Measurements from ENCODE around the gene PAPPA.

Gene PAPPA

DNA sequence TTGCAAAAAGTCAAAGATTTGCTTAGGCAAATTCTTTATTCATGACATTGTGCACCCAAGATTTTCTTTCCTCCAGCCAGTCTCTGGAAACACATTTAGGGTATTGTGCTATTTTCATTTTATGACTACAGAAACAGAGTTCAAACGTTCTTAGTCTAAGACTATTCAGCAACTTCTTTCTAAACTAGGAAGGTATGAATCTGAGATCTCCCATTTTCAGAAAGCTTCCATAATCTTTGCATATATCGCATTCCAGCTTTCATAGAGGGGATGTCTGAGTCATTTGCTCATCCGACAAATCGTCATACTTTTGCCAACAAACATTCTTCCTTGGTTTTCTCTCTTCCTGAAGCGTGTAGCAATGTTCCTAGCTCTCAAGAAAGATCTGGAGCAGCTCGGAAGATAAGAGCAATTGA is 1.6 kb upstream of the PAPPA start:
- no peak for DNase-seq (ENCODE audit: low spot score)

DNA sequence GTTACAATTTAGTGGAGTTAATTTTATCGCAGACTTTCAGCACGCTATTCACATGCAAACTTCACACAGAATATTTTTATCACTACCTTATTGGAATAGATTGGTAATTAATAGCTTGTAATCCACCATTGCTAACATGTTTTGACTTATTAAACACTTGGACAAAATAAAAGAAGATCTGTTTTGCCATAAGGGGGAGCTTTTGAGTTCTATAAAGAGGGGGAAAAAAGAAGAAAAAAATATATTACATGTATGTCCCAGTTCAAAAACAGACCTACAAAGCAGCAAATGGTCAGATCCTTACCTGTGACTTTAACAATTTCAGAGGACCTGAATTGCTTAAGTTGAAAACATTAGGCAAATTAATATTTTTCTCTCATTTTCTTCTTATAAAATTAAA is 1.2 kb upstream of the PAPPA start:
- DNase-seq (ENCODE audit: low spot score): no peak

GRCh38 chr9:116152941-116153764 is 438 bp upstream of the PAPPA start:
- DNase-seq (ENCODE audit: low spot score): no peak

- DNase-seq (ENCODE audit: low spot score): no peak
Observed at GRCh38 chr9:116154334-116154975, 864 bp downstream of the PAPPA start.

GRCh38 chr9:116154976-116155697 is 1.5 kb downstream of the PAPPA start:
- no peak for DNase-seq (ENCODE audit: low spot score)

- DNase-seq (ENCODE audit: low spot score): no peak
Observed at GRCh38 chr9:116155698-116156039, 2.1 kb downstream of the PAPPA start.

GRCh38 chr9:116156621-116157314 is 3.2 kb downstream of the PAPPA start:
- no peak for DNase-seq (ENCODE audit: low spot score)

DNA sequence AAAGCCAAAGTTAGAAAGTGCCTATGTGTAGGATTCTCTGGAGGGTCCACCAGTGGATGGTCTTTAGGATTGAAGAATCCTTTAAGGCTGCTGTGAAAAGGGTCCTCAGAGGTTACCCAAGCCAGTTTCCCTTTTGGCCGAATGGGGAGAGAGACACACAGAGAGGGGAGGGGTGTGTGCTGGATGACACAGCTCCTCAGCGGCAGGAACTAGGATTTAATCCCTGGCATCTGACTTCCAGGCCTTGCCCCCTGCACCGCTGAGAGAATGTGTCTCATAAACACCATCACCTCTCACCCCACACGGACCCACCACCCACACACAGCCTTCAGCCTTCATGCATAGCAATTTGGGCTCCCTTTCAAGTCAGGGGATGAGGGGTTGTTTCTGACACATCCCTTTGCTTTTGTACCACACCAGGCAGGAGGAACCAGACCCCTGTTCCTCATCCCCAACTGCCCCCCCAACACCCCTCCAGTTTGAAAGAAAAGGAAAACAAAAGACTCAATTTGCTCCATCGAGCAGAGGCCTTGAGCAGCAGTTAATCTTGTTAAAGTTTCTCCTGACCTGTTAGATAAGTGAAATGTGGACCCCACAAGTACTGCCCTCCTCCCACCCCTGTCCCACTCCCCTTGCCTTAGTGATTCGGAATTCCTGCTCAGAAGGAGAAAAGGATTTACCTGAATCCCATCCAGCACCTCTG is 4.0 kb downstream of the PAPPA start:
- no peak for DNase-seq (ENCODE audit: low spot score)

- DNase-seq (ENCODE audit: low spot score): no peak
Observed at GRCh38 chr9:116160676-116161571, 7.3 kb downstream of the PAPPA start.

- no peak for DNase-seq (ENCODE audit: low spot score)
Observed at GRCh38 chr9:116162241-116162781, 8.7 kb downstream of the PAPPA start.

GRCh38 chr9:116163293-116164055 is 9.9 kb downstream of the PAPPA start:
- DNase-seq (ENCODE audit: low spot score): no peak

DNA sequence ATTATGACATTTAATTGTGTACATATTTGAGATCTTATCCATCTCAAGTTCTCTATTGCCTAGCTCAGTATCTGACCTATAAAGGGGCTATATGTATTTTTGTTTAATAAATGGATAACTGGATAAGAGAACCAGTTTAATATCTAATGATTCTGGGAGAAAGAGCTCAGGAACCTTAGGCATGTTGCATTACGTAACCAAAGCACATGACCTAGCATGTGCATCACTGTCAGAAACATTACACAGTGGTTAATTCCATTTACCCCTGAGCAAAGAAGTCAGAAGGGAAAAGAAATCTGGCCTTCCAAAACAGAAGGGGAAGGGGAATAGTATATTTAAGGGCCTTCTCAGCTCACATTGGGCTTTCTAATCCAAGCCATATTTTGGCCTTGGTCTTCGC is 12.3 kb downstream of the PAPPA start:
- no peak for DNase-seq (ENCODE audit: low spot score)

DNA sequence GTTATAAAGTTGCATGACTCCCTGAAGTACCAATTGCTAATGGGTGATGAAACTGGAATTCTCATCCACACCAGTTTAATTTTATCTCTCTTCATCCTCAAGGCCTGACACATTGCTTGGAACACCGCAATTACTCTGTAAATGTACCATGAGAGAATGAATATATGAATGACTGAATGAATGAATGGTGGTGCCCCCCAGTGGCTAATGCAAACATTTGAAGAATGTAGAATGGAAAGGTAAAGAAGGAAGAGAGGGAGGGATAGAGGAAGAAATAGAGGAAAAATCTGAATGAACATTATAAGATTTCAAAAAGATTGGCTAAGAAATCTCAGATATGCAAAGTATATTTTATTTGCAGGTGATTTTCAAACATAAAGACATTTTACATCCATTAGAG is 13.1 kb downstream of the PAPPA start:
- no peak for DNase-seq (ENCODE audit: low spot score)

GRCh38 chr9:116168231-116168630 is 14.6 kb downstream of the PAPPA start:
- DNase-seq (ENCODE audit: low spot score): no peak

DNA sequence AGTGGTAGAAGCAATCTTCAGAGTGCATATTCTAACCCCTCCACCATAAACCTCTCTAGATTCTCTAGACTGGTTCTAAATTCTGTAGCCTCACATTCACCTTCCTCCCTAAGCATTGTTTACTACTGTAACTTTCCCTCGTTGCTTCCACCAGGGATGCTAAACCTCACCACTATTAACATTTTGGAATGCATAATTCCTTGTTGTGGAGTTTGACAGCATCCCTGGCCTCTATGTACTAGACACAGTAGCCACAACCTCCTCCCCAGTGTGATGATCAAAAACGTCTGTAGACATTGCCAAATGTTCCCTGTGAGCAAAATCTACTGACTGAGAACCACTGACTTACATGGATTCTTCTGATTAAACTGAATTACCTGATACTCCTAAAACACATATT is 18.6 kb downstream of the PAPPA start:
- no peak for DNase-seq (ENCODE audit: low spot score)

GRCh38 chr9:116174347-116174746 is 20.8 kb downstream of the PAPPA start:
- no peak for DNase-seq (ENCODE audit: low spot score)

DNA sequence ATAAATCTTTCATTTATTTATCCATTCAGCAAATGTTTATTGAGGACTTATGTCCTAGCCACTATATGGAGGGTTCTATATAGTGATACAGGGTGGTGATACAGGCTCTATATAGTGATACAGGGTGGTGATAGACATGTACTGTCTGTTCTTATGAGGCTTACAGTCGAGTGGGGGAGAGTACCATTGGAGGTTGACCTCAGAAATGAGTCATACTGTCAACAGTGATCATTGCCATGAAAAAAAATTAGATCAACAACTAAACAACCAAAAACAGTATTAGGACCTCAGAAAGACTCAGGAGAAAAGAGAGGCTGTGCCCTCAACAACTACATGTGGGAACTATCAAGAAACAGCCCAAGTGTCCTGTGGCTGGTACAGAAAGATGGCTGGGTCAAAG is 22.0 kb downstream of the PAPPA start:
- no peak for DNase-seq (ENCODE audit: low spot score)

GRCh38 chr9:116178481-116179211 is 25.1 kb downstream of the PAPPA start:
- no peak for DNase-seq (ENCODE audit: low spot score)

DNA sequence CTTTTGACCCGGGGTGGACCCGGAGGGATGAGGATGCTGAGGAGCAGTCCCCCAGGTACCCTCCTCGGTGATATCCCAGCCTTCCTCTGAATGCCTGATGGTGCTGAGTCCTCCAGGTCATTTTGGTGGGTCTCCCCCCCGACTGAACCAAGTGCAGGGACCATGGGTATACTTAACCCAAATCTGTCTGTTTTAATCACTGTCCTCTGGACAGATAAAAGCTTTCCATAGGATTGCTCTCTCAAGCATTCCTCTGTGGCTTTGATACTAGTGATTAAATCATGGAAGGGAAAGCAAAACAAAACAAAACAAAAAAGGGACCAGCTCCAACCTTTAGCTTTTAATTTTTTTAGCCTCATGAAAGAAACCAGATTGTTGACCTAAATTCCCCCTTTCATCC is 26.0 kb downstream of the PAPPA start:
- no peak for DNase-seq (ENCODE audit: low spot score)
